Measurements from ENCODE around the gene PRR30. TPM values are rescaled to one million over a fixed set of nuclear protein-coding genes. Genes with fewer than 3 reads are reported as not detected.

The PRR30 gene
- polyA plus RNA-seq, 3 donors = not detected

DNA sequence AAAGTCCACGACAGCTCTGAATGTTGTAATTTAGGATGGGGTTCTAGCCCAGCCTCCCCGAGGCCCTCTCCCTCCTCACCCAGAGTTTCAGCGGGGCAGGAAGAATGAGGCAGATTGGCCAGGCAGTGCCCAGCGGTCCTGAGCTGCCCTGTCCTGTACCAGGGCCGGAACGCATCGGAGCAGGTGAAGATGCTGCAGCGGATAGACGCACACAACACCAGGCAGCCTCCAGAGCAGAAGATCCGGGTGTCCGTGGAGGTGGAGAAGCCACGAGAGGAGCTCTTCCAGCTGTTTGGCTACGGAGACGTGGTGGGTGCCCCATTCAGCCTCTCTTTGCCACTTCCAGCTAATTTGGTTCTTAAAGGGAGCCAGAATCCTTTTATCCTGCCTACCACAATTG is 41.9 kb downstream of the PRR30 start:
- DNase-seq = no peak

DNA sequence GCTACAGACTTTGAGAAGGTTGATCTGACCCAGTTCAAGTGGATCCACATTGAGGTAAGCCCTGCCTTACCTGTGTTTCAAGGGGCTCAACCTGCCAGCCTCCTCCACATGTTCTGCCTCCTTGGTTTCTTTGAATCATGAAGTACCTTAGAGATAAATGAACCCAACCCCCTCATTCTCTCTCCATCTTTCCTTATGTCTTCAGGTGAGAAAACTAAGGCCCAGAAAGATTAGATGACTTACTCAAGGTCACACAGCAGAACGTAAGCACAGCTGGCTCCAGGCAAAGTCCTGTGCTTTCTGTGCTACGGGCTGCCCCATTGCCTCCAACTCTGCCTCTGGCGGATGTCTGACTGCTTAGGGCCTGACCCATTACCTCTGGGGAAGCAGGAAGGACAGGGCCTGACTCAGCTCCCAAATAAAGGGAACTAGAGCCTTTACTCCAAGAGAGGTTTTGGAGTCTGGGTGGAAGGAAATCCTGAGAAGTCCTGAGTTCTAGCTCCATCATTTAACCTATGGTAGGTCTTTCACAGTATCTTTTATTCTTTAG is 42.4 kb downstream of the PRR30 start:
- DNase-seq = no peak

DNA sequence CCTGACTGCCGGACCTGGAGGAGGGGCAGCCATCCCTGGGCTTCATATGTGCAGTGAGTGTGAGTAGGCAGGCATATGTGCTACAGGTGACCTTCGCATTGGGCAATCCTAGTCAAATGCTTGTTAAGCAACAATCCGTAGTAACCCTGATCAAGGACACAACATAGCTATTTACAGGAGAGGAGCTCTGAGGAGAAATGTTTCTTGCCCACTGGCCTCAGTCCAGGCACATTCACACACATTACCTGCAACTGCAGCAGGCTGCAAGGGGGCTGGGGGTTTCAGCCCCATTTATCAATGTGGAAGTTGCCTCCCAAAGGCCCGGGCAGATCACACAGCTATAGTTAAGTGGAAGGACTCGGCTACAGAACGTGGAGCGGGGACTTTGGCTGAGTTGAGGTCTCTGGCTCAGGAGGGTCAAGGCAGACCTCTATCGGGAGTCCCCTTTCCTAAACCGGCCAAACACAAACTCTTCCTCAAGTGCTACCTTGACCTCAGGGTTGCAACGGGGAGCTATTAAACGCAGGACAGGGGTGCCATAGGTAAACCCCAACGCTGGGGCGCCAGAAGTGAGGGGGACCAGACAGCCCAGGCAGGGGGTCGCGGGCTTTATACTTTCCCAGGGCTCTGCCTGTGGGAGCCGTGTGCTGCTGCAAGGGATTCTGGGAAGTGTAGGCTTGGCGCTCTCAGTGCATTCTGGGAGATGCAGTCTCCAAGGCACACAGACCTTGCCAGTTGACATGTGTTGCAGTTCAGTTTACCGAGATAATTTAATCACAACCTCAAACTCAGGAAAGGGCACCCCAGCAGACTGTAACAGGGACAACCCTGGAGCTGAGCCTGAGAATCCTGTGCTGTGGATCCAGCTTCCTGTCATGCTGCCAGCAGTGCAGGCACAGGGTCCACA is 43.2 kb downstream of the PRR30 start:
- no peak for DNase-seq

DNA sequence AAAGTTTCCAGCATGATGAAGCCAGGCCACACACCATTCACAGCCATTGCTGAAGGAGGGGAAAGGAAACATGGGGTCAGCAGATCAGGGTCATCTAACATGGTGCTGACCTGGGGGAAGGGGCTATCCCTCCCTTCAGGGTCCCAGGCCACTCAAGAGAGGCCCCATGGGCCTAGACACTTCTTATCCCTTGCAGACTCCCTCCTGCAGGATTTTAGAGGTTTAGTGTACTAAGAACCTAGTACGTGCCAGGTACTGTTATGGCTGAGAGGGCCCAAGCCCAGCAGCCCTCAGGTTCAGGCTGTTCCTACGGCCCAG is 43.8 kb downstream of the PRR30 start:
- DNase-seq = no peak

DNA sequence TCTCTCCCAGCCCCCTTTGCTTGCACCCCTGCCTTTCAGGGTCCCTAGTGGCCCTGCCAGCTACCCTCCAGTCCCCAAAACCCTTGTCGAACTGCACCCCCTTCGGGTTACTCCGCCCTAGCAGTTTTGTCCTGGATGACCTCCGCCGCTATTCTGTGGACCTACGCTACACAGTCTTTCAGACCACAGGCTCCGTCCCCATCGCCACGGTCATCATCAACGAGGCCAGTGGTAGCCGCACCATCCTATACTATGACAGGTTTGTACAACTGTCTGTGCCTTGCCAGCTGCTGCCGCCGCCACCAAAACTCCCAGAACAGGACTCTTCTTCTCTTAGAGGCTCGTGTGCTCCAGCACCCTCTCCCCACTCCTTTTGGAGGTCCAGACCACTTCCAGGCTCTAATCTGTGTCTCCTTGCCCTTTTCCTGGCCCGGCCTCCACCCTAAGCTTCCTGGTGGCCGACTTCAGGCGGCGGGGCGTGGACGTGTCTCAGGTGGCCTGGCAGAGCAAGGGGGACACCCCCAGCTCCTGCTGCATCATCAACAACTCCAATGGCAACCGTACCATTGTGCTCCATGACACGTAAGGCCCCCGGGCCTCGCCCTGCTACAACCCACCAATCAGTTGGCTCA is 44.7 kb downstream of the PRR30 start:
- DNase-seq = no peak

DNA sequence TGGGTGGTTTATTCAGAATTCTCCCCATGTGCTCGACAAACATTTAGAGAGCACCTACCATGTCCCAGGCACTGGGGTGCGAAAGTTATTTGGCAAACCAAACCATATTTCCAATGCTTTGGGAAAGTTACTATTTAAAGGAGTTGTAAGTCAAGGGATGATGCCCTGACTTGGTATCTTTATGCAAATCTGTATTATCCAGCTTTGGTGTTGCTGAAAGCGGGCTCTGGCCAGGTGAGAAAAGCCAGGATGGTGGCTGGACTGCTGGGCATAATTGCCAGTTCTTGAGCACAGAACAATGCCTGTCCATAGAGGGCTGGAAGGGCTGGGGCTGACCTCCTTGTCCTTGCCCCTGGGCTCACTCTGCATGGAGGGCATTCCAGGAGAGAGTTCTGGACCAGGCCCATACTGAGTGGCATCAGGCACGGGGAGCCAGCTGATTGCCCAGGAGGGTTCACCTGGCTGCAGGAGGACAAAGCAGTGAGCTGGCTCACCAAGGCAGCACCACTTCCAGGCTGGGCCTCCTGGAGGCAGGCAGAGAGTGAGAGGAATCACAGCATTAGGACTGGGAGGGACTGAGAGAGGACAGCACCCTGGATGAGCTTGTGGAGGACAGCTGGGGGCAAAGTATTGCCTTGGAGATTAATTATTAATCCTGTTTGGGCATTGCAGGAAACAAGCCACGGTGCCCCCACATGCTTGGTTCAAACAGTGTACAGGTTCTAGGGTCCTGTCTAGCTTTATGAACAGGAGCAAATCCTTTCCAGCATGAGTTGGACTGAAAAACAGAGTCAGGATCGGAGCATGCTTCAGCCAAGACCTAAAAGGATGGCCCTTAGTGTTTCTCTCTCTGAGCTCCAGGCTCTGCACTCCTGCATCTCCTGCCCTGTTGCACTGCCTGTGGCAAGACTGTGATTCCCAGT is 45.5 kb downstream of the PRR30 start:
- DNase-seq = no peak

DNA sequence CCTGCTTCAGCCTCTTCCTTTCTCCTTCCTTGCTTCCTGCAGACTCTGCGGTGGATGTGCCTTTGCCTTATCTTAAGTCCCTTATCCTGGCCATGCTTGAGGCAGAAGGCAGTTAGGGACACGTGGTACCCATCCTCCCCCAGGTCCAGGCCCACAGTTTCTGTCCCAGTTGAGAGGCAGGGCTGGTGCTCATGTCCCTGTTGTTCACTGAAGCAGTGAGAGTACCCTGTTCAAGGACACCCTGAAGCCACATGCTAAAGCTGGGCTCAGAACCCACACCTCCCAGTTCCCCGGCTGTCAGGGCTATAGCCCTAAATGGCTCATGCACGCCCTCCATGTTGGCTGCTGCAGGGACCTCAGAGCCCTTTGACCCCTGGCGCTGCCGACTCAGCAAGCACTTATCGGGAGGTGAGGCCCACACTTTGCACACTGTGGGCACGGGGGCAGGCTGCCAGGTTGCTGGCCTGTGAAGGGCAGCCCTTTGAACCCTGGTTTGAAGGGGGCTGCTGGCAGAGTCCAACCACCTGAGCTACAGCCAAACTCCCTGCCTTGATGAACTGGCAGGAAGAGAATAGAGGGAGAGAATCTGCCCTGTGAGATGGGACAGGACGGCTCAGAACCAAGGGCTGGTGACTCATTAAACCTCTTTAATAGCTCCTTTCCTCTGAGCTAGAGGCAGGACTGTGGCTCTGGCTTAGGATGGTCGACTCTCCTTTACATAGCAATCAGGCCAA is 46.3 kb downstream of the PRR30 start:
- DNase-seq = no peak

DNA sequence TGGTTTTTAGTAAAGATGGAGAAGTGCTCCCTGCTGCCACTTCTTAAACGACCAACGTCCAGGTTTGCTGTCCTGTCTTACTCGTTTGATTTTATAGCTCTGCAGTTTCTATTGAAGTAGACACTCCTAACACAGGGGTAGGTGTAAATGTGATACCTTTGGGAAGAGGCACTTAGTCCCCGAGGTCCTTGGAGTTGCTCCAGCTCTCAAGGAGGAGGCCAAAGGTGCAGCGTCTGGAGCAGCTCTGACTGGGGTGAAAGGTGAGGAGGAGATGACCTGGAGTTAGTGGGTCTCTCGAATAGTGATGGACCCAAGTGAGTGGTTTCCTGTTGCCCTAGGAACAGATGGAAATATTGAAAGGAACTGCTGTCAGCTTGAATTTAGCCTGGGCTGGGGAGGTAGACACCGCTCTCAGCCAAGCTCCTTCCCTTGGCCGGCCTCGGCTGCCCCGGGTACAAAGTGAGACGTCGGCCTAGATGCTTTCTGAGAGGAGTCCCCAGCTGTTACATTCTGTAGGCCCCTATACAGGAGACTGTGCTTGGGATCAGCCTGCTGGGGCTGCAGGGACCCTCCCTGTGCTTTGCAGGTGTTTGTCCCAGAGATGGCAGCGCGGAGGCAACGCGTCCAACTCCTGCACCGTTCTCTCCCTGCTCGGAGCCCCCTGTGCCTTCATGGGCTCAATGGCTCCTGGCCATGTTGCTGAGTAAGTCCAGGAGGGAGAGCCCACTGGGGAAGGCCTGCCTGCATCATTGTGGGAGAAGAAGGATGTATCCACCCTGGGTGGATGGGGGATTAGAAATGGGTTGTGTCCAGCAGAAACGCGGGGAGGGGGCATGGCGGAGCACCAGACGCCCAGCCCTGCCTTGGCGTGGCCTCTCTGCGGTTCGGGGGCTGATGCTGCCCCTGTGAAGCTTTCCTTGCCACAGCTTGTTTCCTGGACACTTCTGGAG is 47.2 kb downstream of the PRR30 start:
- DNase-seq = no peak

DNA sequence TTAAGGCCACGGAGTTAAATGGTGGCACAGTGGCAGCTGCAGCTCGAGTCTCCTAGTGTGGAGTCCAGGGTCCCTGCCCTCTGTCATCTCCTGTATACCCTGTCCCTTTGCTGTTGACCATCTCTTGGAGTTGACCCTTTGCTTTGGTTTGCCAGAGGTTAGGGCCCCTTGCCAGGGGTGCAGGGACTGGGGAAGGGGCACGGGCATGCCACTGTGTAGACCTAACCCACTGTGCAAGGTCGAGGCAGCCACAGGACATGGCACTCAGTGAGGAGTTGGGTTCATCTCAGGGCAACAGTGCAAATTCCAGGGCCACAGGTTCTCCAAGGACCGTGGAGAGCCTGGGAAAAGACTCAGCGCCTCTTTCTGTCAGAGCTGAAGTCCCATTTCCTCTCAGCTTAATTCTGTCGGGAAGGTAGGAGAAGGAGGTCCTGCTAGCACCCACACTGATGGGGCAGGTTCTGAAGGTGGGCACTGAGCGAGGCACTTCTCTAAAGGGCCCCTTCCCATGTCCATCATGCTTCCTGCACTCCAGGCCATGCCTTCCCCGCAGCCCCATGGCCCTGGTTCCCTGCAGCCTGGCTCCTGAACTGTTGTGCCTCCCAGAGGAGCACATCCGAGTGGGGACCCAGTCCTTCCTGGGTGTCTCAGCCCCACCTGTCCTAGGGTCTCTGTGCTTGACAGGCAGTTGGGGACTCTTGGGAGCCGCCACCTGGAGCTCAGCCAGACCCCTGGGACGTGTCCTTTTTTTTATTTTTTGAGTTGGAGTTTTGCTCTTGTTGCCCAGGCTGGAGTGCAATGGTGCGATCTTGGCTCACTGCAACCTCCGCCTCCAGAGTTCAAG is 49.9 kb downstream of the PRR30 start:
- no peak for DNase-seq

DNA sequence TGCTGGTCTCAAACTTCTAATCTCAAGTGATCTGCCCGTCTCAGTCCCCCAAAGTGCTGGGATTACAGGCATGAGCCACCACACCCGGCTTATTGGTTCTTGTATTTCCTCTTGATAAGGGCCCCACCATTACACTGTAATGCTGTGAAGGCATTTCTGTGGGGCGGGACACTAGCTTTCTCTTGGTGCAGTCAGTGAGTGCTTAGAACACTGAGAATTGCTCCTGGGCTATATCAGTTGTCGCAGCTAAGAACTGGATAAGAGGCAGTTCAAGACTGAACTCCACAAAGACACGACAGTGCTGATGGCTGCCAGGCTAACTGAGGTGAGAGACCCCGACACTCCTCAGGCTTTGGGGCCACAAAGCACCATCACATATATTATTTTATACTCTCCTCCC is 50.6 kb downstream of the PRR30 start:
- DNase-seq = no peak

DNA sequence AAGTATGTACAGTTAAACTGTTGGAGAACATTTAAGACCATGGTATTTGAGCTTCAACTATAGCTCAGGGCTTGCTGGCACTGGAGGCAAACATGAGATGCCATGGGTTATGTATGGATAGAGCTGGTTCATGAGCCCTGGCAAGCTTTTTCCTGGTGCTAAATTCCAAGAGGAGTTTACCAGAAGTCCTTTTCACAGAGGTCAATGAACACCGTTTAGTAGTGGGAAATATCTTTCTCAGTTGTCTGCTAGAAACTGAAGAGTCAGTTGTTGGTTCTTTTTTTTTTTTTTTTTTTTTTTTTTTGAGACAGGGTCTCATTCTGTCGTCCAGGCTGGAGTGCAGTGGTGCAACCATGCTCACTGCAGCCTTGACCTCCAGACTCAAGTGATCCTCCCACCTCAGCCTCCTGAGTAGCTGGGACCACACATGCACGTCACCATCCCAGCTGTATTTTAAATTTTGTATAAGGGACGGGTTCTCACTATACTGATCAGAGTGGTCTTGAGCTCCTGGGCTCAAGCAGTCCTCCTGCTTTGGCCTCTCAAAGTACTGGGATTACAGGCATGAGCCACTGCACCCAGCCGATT is 51.3 kb downstream of the PRR30 start:
- DNase-seq = no peak

Other genes starting within 250 kb of the PRR30 start
- gene MAPRE3, start 168.8 kb downstream of the PRR30 start, polyA plus RNA-seq (ENCODE audit: insufficient read length in 3 of 3) = 10 to 100 TPM; 12.9 to 17.5 (median 14.3) TPM
- gene TMEM214, start 106.4 kb downstream of the PRR30 start, polyA plus RNA-seq (ENCODE audit: insufficient read length in 3 of 3) = 10 to 100 TPM; 62.3 to 68.9 (median 66.7) TPM
- 10 to 100 TPM; 67.1 to 68.4 (median 67.5) TPM for gene AGBL5, start 87.7 kb downstream of the PRR30 start, polyA plus RNA-seq (ENCODE audit: insufficient read length in 3 of 3)
- gene OST4, start 67.8 kb downstream of the PRR30 start, polyA plus RNA-seq (ENCODE audit: insufficient read length in 3 of 3) = 100 to 1,000 TPM; 228 to 288 (median 247) TPM
- gene EMILIN1, start 60.8 kb downstream of the PRR30 start, polyA plus RNA-seq (ENCODE audit: insufficient read length in 3 of 3) = 100 to 1,000 TPM in 2 of 3 donors, 10 to 100 TPM in 1; 70.9 to 135 (median 102) TPM
- 10 to 100 TPM; 57.6 to 62.8 (median 60.6) TPM for gene KHK, start 52.6 kb downstream of the PRR30 start, polyA plus RNA-seq (ENCODE audit: insufficient read length in 3 of 3)
- gene CGREF1, start 20.3 kb downstream of the PRR30 start, polyA plus RNA-seq (ENCODE audit: insufficient read length in 3 of 3) = 1 to 10 TPM; 5.7 to 8.1 (median 7.5) TPM
- 1 to 10 TPM; 1.3 to 2.5 (median 1.4) TPM for gene ABHD1, start 15.6 kb downstream of the PRR30 start, polyA plus RNA-seq (ENCODE audit: insufficient read length in 3 of 3)
- 10 to 100 TPM; 49.2 to 59.0 (median 51.6) TPM for gene PREB, start 4.8 kb downstream of the PRR30 start, polyA plus RNA-seq (ENCODE audit: insufficient read length in 3 of 3)
- gene TCF23, start 9.6 kb upstream of the PRR30 start, polyA plus RNA-seq (ENCODE audit: insufficient read length in 3 of 3) = under 1 TPM; 0.50 to 0.66 (median 0.55) TPM
- 100 to 1,000 TPM; 158 to 166 (median 164) TPM for gene ATRAID, start 72.6 kb upstream of the PRR30 start, polyA plus RNA-seq (ENCODE audit: insufficient read length in 3 of 3)
- 10 to 100 TPM; 46.6 to 56.2 (median 48.8) TPM for gene SLC5A6, start 72.9 kb upstream of the PRR30 start, polyA plus RNA-seq (ENCODE audit: insufficient read length in 3 of 3)
- 10 to 100 TPM; 58.5 to 59.9 (median 58.9) TPM for gene CAD, start 78.0 kb upstream of the PRR30 start, polyA plus RNA-seq (ENCODE audit: insufficient read length in 3 of 3)
- 10 to 100 TPM in 2 of 3 donors, 1 to 10 TPM in 1; 7.6 to 13.2 (median 10.8) TPM for gene SLC30A3, start 123.6 kb upstream of the PRR30 start, polyA plus RNA-seq (ENCODE audit: insufficient read length in 3 of 3)
- 1 to 10 TPM in 2 of 3 donors, under 1 TPM in 1; 0.60 to 2.6 (median 1.4) TPM for gene DNAJC5G, start 136.0 kb upstream of the PRR30 start, polyA plus RNA-seq (ENCODE audit: insufficient read length in 3 of 3)
- 1 to 10 TPM; 4.4 to 8.2 (median 7.6) TPM for gene TRIM54, start 143.0 kb upstream of the PRR30 start, polyA plus RNA-seq (ENCODE audit: insufficient read length in 3 of 3)
- 1 to 10 TPM in 2 of 3 donors, under 1 TPM in 1; 0.62 to 1.6 (median 1.0) TPM for gene UCN, start 169.0 kb upstream of the PRR30 start, polyA plus RNA-seq (ENCODE audit: insufficient read length in 3 of 3)
- 10 to 100 TPM; 72.3 to 89.1 (median 88.3) TPM for gene MPV17, start 183.7 kb upstream of the PRR30 start, polyA plus RNA-seq (ENCODE audit: insufficient read length in 3 of 3)
- 10 to 100 TPM; 69.1 to 80.2 (median 79.8) TPM for gene GTF3C2, start 217.4 kb upstream of the PRR30 start, polyA plus RNA-seq (ENCODE audit: insufficient read length in 3 of 3)
- 10 to 100 TPM; 52.5 to 55.1 (median 53.0) TPM for gene EIF2B4, start 230.9 kb upstream of the PRR30 start, polyA plus RNA-seq (ENCODE audit: insufficient read length in 3 of 3)
- gene SNX17, start 231.2 kb upstream of the PRR30 start, polyA plus RNA-seq (ENCODE audit: insufficient read length in 3 of 3) = 100 to 1,000 TPM; 108 to 121 (median 109) TPM
- 10 to 100 TPM; 23.7 to 27.3 (median 24.6) TPM for gene ZNF513, start 241.3 kb upstream of the PRR30 start, polyA plus RNA-seq (ENCODE audit: insufficient read length in 3 of 3)